Midbrain (tissue), 1 donor: ENCODE data around the gene CDK10.
"Not testable (repeated sequence)": the region's sequence is repeated elsewhere in the genome, so short reads cannot be mapped to it uniquely, and the experiment has no call there.

Experiments
- DNase-seq: peaks from one replicate; lab custom pipeline; 2025; lab: John Stamatoyannopoulos, UW

The CDK10 gene

GRCh38 chr16:89668790-89669158, 17.7 kb upstream of the CDK10 start:
- no peak for DNase-seq

- DNase-seq, result no peak
These were observed 16.7 kb upstream of the CDK10 start for GRCh38 chr16:89669755-89670154.

GRCh38 chr16:89670496-89671431, 15.7 kb upstream of the CDK10 start:
- DNase-seq, result no peak

GRCh38 chr16:89671565-89671964, 14.9 kb upstream of the CDK10 start:
- DNase-seq, result not testable (repeated sequence)

- no peak for DNase-seq
These were observed 14.1 kb upstream of the CDK10 start for GRCh38 chr16:89672177-89672941.

- DNase-seq, result no peak
These were observed 8.2 kb upstream of the CDK10 start for GRCh38 chr16:89678258-89678657.

GRCh38 chr16:89685916-89686315, 573 bp upstream of the CDK10 start:
- DNase-seq, result no peak

- no peak for DNase-seq
These were observed 827 bp downstream of the CDK10 start for GRCh38 chr16:89687092-89687940.

GRCh38 chr16:89688395-89688794, 1.9 kb downstream of the CDK10 start:
- no peak for DNase-seq

GRCh38 chr16:89689142-89689541, 2.7 kb downstream of the CDK10 start:
- DNase-seq, result no peak

- DNase-seq, result not testable (repeated sequence)
These were observed 3.1 kb downstream of the CDK10 start for GRCh38 chr16:89689621-89690020.

- DNase-seq, result no peak
These were observed 4.0 kb downstream of the CDK10 start for GRCh38 chr16:89690392-89690901.

- DNase-seq, result no peak
These were observed 4.9 kb downstream of the CDK10 start for GRCh38 chr16:89691231-89691985.

GRCh38 chr16:89691986-89692569, 5.6 kb downstream of the CDK10 start:
- DNase-seq, result no peak

GRCh38 chr16:89693289-89693731, 6.8 kb downstream of the CDK10 start:
- DNase-seq, result no peak

GRCh38 chr16:89693931-89694783, 7.7 kb downstream of the CDK10 start:
- DNase-seq, result no peak

GRCh38 chr16:89694784-89695085, 8.2 kb downstream of the CDK10 start:
- not testable (repeated sequence) for DNase-seq

GRCh38 chr16:89695086-89695874, 8.8 kb downstream of the CDK10 start:
- DNase-seq, result no peak
